ENCODE measurements around the gene CALCR. TPM values are rescaled to one million over a fixed set of nuclear protein-coding genes. Genes with fewer than 3 reads are reported as not detected.

Gene CALCR
- total RNA-seq, 1 experiment from 2014 or later = 0.10 TPM

DNA sequence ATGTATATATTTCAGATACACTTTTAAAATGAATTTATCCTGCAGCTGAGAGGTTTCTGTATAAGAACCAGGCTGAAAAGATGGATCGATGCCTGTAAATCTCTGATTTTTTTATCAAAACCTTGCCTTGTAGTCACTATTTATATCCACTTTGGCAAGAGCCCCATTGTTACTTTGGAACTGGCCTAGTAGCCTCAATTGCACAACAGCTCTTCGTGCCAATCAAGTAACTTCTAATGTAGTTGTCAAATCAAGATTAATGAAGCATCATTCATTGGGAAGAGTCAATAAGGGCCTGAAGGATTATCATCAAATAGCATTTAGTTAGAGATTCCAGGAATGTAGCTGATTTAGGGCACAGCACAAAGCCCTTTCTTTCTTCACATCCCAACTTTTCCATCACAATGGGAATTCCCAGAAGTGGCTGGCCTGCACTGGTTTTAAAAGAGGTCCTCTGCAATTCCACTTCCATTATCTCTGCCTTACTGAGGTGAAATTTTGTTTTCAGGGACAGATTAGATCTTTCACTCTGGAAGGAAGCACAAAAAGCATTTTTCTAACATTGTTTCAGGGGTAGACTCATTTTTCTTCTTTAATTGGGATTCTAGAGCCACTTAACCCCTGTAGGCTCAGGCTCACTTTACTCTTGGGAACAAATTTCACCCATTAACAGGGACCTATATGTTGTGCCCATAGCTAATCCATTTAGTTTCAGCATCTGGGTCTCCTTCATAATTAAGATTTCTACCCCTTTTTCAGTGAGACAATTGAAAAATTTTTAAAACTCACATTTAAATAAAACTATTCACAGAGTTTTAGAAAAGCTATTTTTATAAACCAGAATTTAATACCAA is 97.8 kb downstream of the CALCR start:
- Histone ChIP-seq H4K20me1 (ENCODE audit: insufficient read depth) (no peaks in the 10 kb centered on the region), H3K4me1 (ENCODE audit: control insufficient read depth in 1 of 2, insufficient read depth in 2 of 2, low read length in 2 of 2) (no peaks in the 10 kb centered on the region), H3K9me2 (ENCODE audit: insufficient read depth) (no peaks in the 10 kb centered on the region), H3K4me2 (ENCODE audit: low read length) (no peak overlapping the region), H3K36me3 (ENCODE audit: control insufficient read depth in 1 of 2, insufficient read depth in 2 of 2, low read length in 2 of 2) (no peaks in the 10 kb centered on the region), H3K4me3 (replicated peaks in 1 of 2; ENCODE audit: low read depth in 1 of 2, low read length in 2 of 2) (no peak overlapping the region), H2AFZ (ENCODE audit: low read depth, low read length, poor library complexity, severe bottlenecking) (no peak overlapping the region), H3K9me3 (ENCODE audit: control insufficient read depth in 1 of 2, insufficient read depth in 1 of 2, low read depth in 1 of 2, low read length in 2 of 2) (no peaks in the 10 kb centered on the region), H3K27ac (ENCODE audit: low read depth, low read length) (no peak overlapping the region), H3K79me2 (ENCODE audit: insufficient read depth, low read length) (no peaks in the 10 kb centered on the region), H3K9ac (ENCODE audit: low read length) (no peak overlapping the region), H3K27me3 (ENCODE audit: insufficient read depth, low read length) (peaks cover 4% of the 10 kb centered on the region; the same call in 1 of the 2 replicates)
- DNase-seq (ENCODE audit: low read depth, low spot score) = no peak
- intact Hi-C loops (cut with micrococcal nuclease) = loop anchor here (10.0 kb wide), 1 partner anchor 62 kb away; no protein-coding TSS in a partner anchor
- no peak for ATAC-seq
- TF ChIP-seq FOSL1 (IDR thresholded peaks at IDR 0.05; ENCODE audit: low read depth) = no peak
- no peak for TF ChIP-seq POLR2A (IDR thresholded peaks at IDR 0.05; ENCODE audit: borderline replicate concordance, extremely low read depth, insufficient read depth, insufficient read length)
- no peak for TF ChIP-seq EGR1 (IDR thresholded peaks at IDR 0.05; ENCODE audit: low read depth)
- no peak for TF ChIP-seq ELF1 (IDR thresholded peaks at IDR 0.05; ENCODE audit: borderline replicate concordance, low read depth)
- no peak for TF ChIP-seq EZH2 (IDR thresholded peaks at IDR 0.05)
- TF ChIP-seq REST (IDR thresholded peaks at IDR 0.05; ENCODE audit: low read depth) = no peak
- no peak for TF ChIP-seq JUND (IDR thresholded peaks at IDR 0.05)
- no peak for TF ChIP-seq POLR2AphosphoS5 (IDR thresholded peaks at IDR 0.05; ENCODE audit: low read depth, low read length)
- TF ChIP-seq, protein P1, sequence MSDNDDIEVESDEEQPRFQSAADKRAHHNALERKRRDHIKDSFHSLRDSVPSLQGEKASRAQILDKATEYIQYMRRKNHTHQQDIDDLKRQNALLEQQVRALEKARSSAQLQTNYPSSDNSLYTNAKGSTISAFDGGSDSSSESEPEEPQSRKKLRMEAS (IDR thresholded peaks at IDR 0.05) = no peak
- no peak for TF ChIP-seq SP1 (IDR thresholded peaks at IDR 0.05; ENCODE audit: low read depth)
- TF ChIP-seq TCF7L2 (IDR thresholded peaks at IDR 0.05; ENCODE audit: borderline replicate concordance, extremely low read depth, insufficient read depth, insufficient read length) = no peak
- no peak for TF ChIP-seq CEBPB (IDR thresholded peaks at IDR 0.05; ENCODE audit: low read depth)
- TF ChIP-seq SRF (IDR thresholded peaks at IDR 0.05; ENCODE audit: low read depth) = no peak
- no peak for TF ChIP-seq SIN3A (IDR thresholded peaks at IDR 0.05; ENCODE audit: low read depth)
- no peak for TF ChIP-seq YY1 (IDR thresholded peaks at IDR 0.05; ENCODE audit: extremely low read depth, insufficient replicate concordance, low read depth, low read length)
- RAD21 ChIA-PET (ENCODE audit: low non-redundant PET in 1 of 2, low total read pairs in 2 of 2, uncharacterized antibody in 2 of 2, unreplicated experiment in 2 of 2) = no interaction called here
- CTCF ChIA-PET = no interaction called here
- POLR2A ChIA-PET = no interaction called here
- BruUV-seq (replicated peaks) = no TSS peak
